Lower leg skin (tissue), 4 donors: ENCODE results near the gene OSBP2. TPM values are rescaled to one million over a fixed set of nuclear protein-coding genes. Genes with fewer than 3 reads are reported as not detected.

Source experiments
- DNase-seq, 2 donors: peaks; one replicate each; pipeline ENCODE4 v3.0.0-alpha.2; 2019; ENCODE audit warnings: low spot score in 2 of 2
- H3K4me3 ChIP-seq: fragments of 200-600 bp; sonication (generic); 2 replicates; pipeline ENCODE4 v1.5.1; 2017; ENCODE audit warnings: mild to moderate bottlenecking, low read depth; ENCODE audit not compliant: poor library complexity, severe bottlenecking
- POLR2A ChIP-seq, 2 donors: fragments of 450-650 bp; IDR thresholded peaks; one replicate each; pipeline ENCODE4 v1.6.1; 2016 to 2017; ENCODE audit warnings: antibody characterized with exemption in 2 of 2, mild to moderate bottlenecking in 1 of 2, moderate library complexity in 1 of 2
- WGBS, 2 donors: methylation state at CpG; one replicate each; pipeline ENCODE4 v1.1.5; 2018; 5-methylcytosine and 5-hydroxymethylcytosine counted together
- intact Hi-C: fragments of 100-400 bp; cut with DNase I; formaldehyde crosslinking; loops from one replicate; pipeline ENCODE4 v1.15.0; 2023; ENCODE audit warnings: low total_unique reads
- total RNA-seq, 4 donors: library from RNA; depleted of rRNA; stranded (reverse); fragments of >200 nt; gene quantifications; one replicate each; pipeline ENCODE4 v1.1.0, GENCODE V29; 2016
- TF ChIP-seq, protein P1 (sequence below), 3 donors: fragments of 450-650 bp; IDR thresholded peaks; one replicate each; pipeline ENCODE4 v1.5.1; 2016; ENCODE audit warnings: antibody characterized with exemption in 3 of 3, mild to moderate bottlenecking in 3 of 3, moderate library complexity in 2 of 3

The OSBP2 gene
- total RNA-seq, 4 donors from 2014 or later = 7.2 to 13.3 (median 10.0) TPM

DNA sequence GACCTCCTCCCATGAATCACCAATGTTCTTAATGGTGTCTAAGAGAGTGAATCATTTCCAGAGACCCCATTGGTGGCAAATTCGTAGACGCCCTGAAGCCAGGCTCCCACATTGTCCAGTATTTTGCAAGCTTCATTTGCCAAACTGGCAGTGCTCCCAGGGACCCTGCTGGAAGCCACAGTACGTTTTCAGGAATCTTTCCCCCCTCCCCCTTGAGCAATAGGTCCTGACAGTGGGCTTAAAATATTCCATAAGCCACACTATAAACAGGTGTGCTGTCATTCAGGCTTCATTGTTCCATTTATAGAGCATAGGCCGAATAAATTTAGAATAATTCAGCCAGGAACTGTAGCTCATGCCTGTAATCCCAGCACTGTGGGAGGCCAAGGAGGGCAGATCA lies 148.6 kb downstream of the OSBP2 start:
- WGBS, 2 donors = 78 to 81% methylated on average over 4 of the region's 4 CpGs
- H3K4me3 ChIP-seq = no peak overlapping the region
- intact Hi-C loops = no loop called here
- no peak for TF ChIP-seq POLR2A (IDR thresholded peaks at IDR 0.05)
- TF ChIP-seq, protein P1, sequence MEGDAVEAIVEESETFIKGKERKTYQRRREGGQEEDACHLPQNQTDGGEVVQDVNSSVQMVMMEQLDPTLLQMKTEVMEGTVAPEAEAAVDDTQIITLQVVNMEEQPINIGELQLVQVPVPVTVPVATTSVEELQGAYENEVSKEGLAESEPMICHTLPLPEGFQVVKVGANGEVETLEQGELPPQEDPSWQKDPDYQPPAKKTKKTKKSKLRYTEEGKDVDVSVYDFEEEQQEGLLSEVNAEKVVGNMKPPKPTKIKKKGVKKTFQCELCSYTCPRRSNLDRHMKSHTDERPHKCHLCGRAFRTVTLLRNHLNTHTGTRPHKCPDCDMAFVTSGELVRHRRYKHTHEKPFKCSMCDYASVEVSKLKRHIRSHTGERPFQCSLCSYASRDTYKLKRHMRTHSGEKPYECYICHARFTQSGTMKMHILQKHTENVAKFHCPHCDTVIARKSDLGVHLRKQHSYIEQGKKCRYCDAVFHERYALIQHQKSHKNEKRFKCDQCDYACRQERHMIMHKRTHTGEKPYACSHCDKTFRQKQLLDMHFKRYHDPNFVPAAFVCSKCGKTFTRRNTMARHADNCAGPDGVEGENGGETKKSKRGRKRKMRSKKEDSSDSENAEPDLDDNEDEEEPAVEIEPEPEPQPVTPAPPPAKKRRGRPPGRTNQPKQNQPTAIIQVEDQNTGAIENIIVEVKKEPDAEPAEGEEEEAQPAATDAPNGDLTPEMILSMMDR (IDR thresholded peaks at IDR 0.05) = no peak
- peak; percentile 4 to 57 for DNase-seq

DNA sequence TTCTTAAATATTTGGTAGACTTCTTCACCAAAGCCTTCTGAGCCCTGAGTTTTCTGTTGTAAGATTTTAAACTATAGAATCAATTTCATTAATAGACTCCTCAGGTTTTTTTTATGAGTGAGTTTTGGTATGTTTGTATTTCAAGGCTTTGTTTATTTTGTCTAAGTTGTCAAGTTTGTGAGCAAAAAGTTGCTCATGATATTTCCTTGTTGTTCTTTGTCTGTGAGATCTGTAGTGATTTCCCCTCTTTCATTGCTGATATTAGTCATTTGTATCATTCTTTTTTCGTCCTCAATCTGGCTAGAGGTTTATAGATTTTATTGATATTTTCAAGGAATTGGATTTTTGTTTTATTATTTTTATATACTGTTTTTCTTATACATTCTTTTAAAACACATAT lies 152.9 kb downstream of the OSBP2 start:
- TF ChIP-seq POLR2A (IDR thresholded peaks at IDR 0.05) = no peak
- TF ChIP-seq, protein P1 (IDR thresholded peaks at IDR 0.05) = no peak
- H3K4me3 ChIP-seq = no peak overlapping the region
- no peak for DNase-seq
- WGBS, 2 donors = 81 to 85% methylated on average over 1 of the region's 1 CpG
- intact Hi-C loops = no loop called here

DNA sequence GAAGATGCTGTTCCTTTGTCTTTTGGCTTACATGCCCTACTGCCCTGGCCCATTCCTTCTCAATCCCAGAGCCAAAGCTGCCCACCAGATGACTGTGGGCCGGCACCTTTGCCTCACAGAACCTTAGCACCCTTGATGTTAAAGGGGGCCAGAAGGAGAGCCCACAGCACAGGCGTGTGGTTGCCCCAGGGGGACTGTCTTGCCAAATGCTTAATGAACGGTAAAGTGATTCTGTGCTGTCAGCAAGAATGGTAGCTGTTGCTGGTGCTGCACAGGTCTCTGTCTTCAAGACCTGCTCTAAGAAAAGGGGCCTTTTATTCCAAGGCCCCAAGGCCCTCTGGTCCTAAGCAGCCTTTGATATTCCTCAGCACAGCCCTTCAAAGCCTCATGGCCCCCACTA lies 160.6 kb downstream of the OSBP2 start:
- WGBS, 2 donors = 76 to 97% methylated on average over 2 to 3 of the region's 3 CpGs
- no peak for DNase-seq
- TF ChIP-seq, protein P1 (IDR thresholded peaks at IDR 0.05) = no peak
- TF ChIP-seq POLR2A (IDR thresholded peaks at IDR 0.05) = no peak
- H3K4me3 ChIP-seq = no peak overlapping the region
- intact Hi-C loops = no loop called here

DNA sequence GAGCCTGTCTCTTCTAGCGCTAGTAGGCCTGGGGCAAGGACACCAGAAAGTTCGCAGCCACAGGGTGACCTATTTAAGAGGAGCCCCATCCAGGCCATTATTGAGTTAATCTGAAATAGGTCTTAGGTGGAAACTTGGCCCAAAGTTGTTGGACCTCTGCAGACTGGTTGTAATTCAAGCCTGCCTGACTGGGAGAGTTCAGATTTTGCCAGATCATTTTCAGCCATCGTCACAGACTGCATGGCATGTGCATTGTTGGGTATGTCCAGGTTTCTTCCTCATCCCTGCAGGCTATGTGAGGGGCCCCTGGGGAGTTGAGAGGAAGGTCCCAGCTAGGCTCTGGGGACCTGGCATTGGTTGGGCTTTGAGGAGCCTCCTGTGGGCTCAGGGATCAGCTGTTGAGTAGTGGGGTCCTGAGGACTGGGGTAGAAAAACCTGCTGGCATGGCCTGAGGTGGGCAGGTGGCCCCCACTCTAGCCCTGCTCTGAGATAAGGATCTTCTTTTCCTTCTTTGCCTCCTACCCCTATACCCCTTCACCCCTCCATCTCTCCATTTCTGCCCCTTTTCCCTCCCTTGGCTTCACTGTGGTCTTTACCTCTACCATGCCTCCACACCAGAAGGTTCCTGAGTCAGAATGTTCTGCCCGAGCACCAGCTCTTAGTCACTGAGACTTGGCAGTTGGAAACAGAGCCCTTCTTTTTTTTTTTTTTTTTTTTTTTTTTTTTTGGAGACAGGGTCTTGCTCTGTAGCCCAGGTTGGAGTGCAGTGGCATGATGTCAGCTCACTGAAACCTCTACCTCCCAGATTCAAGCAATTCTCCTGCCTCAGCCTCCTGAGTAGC lies 161.2 kb downstream of the OSBP2 start:
- WGBS, 2 donors = 70 to 85% methylated on average over 4 of the region's 4 CpGs
- no peak overlapping the region for H3K4me3 ChIP-seq
- intact Hi-C loops = no loop called here
- DNase-seq = peak; percentile 6 to 52
- TF ChIP-seq POLR2A (IDR thresholded peaks at IDR 0.05) = no peak
- TF ChIP-seq, protein P1 (IDR thresholded peaks at IDR 0.05) = no peak

DNA sequence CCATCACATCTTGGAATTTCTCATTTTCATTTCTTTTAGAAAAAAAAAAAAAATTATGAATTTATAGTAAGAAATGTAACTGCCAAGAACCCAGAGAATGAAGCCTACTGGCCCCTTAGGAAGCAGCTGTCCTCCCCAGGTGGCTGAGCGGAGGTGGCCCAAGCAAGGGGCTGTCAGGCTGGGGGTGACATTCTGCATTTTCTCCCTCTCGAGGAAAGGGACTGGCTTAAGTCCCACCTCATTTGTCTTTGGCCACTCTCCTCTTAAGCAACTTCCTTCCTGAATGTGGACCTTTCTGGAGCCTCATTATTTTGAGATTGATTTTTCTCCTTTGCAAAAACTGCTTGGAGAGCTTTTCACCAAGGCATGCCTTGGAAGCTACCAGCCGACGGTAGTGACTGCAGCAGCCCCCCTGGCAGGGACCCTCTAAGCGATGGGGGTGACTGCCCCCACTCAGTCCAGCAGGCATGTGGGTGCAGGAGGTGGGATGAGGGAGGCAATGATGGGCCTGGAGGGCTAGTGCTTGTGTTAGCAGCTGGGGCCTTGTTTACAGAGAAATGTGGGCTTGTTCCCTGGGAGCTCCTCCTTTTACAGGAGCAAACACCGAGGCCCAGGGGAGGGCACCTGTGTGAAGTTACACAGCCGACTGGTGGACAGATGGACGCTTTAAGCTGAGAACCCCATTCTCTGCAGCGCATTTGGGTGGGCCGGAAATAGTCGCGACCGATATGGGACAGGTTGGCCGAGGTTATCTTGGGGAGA lies 162.2 kb downstream of the OSBP2 start:
- intact Hi-C loops = no loop called here
- TF ChIP-seq, protein P1 (IDR thresholded peaks at IDR 0.05) = no peak
- TF ChIP-seq POLR2A (IDR thresholded peaks at IDR 0.05) = no peak
- peak; percentile 6 to 68 for DNase-seq
- H3K4me3 ChIP-seq = no peak overlapping the region
- 85 to 87% methylated on average over 14 of the region's 14 CpGs for WGBS, 2 donors
